Stimulated activated CD4-positive, alpha-beta T cell treated with anti-CD3 and anti-CD28 coated beads, Interleukin-4, amount 100 ng/mL, for 24 hours (primary cell): ENCODE measurements around the gene PAN3.

Source experiments
- DNase-seq: peaks from one replicate; pipeline ENCODE4 v3.0.0-alpha.2; 2020

PAN3 gene

GRCh38 chr13:28340272-28340793 lies 202.0 kb downstream of the PAN3 start:
- DNase-seq, result no peak

- no peak for DNase-seq
These were observed 203.9 kb downstream of the PAN3 start for GRCh38 chr13:28342251-28342650.

- no peak for DNase-seq
These were observed 205.8 kb downstream of the PAN3 start for GRCh38 chr13:28344163-28344562.
